HG03342 (cell line): Measurements from ENCODE around the gene TRAM2.

Experiments
- ATAC-seq: cut with Tn5 transposase; IDR thresholded peaks from one replicate; pipeline ENCODE4 v1.9.1; 2021; ENCODE audit warnings: mild to moderate bottlenecking, moderate library complexity; ENCODE audit not compliant: unreplicated experiment

The TRAM2 gene

DNA sequence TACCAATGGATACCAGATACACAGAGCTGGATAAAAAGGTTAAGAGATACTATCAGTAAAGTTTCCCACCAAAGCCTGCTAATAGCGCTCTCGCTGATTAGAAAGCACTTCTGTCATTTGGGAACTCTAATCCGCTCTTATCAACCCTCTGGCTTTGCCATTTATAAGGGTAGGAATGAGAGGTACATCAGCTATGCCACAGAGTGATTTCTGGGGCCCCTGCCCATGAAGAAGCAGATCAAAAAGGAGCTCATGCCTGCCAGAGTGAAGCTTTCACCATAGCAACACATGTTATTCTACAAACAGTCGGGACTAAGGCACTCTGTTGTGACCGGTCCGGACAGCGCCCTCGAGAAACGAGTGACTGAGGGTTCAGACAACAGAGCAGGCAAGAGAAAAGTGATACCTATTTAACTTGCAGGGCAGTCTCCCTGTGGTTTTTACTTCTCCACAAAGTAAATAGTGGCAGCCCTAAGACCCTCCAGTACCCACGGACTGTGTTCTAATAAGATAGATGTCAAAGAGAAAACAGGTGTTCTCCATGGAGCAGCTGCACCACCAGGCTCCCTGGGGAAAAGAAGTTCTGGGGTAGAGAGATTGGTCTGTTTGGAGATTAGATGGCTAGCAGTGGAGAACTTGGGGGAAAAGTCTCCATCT is 5.6 kb downstream of the TRAM2 start:
- ATAC-seq = no peak

DNA sequence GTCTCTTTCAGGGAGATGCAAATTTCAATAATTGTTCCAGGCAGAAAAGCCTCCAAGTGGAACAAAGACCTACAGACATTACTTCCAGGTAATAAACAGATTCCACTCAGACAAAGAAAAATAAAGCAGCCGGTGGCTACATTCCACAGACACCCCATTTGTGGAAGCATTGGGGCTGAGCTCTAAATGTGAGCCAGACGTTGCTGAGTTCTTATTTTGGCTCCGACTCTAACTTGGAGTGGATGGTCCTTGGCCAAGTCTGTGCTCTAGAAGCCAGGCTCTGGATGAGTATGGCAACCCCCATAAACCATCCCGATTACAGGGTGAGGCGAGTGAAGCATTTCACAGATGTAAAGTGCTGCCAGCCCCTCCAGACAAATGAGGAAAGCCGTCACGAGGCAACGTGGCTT is 6.6 kb downstream of the TRAM2 start:
- no peak for ATAC-seq

DNA sequence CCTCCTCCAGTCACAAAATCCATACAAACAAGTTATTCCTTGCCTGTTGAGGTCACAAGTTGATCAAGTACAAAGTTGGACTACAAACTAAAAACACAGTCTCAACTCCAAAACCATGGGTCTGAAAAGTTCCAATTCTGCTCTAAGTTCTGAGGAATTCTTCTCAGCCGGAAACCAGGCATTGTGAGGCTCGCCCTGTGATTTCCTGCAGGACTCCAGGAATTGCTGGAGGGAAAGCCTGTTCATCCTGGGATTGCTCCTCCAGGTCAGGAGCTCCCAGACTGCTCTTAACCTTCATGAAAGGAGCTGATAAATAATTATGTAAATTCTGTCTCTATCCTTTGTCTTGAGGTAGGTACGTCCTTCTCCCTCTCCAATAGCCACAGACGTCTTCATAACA is 8.5 kb downstream of the TRAM2 start:
- no peak for ATAC-seq

DNA sequence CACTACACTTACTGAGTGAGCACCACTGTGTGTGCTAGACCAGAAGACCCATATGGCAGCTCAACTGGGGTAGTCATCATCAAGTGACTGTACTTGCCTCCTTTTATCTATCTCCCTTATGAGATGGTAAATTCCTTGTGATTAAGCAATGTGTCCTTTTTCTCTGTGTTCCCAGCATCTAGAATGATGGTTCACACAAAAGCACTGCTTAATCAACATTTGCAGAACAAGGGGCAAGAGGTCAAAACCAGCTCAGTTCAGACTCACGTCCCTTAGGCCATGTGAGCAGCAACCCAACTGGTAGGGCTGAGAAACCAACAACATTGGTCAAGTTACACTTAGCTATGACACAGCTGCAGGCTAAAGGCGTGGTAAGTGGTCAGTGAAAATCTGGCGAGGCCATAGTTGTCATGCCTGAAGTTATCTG is 10.0 kb downstream of the TRAM2 start:
- no peak for ATAC-seq

DNA sequence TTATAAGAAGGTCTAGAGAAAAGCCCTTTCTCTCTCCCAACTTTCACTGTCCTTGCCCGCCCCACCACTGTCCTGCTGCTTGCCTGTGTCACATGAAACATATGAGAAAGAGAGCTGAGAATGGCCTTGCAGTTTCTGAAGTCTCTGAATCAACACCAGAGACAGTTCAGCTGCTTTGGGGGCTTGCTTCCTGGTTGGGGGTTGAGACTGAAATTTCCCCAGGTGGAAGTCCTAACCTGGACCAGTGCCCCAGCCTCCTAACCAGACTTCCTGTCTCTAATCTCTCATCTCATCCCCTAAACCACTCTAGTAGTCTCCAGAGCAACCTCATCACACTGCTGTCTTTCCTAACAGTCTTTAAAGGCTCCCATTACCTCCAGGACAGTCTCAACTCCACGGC is 10.7 kb downstream of the TRAM2 start:
- no peak for ATAC-seq

DNA sequence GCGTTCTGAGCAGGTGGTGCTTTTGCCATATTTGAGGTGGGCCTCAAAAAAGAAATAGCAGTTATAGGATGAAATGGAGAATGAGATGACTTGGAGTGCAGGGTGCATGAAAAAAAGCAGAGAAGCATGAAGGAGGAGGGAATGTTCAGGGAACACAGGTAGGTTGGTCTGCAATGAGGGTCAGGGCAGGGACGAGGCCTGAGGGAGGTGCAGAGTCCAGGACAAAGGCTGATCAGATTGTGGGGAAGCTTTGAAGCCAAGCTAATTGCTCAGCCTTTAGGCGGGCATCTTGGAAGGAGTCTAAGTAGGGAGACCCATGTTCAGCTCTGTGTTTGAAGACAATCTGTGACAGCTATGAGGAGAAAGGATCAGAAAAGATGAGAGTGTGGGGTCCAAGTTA is 12.0 kb downstream of the TRAM2 start:
- no peak for ATAC-seq

DNA sequence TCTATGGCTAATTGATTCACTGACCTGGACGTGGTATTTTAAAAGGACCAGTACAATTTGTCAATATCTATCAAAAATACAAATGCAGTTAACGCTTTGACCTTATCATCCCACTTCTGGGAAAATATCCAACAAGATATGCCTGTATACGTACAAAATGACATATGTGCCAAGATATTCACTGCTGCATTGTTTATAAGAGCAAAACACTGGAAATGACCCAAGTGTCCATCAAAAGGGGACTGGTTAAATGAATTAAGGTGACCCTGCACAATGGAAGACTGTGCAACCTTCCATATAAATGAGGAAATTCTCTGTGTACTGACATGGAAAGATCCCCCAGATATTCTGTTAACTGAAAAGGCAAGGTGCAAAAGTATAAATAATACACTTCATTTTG is 13.9 kb downstream of the TRAM2 start:
- ATAC-seq = no peak

DNA sequence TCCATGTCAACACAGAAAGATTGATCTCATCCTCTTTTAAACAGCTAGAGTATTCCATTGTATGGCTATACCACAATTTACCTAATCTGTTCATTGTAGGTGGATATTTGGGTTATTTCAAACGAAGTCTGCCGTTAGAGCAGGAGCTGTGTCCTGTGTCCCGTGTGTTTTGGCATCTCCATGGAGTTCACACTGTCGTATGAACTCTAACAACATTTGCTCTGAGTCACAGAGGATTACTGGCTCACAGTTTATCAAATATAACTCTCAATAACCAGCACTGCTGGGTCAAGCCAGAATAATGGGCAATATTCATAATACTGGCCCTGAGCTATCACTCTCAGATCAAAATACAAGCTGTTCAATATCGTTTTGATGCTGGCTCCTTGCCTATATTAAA is 16.4 kb downstream of the TRAM2 start:
- ATAC-seq = no peak

DNA sequence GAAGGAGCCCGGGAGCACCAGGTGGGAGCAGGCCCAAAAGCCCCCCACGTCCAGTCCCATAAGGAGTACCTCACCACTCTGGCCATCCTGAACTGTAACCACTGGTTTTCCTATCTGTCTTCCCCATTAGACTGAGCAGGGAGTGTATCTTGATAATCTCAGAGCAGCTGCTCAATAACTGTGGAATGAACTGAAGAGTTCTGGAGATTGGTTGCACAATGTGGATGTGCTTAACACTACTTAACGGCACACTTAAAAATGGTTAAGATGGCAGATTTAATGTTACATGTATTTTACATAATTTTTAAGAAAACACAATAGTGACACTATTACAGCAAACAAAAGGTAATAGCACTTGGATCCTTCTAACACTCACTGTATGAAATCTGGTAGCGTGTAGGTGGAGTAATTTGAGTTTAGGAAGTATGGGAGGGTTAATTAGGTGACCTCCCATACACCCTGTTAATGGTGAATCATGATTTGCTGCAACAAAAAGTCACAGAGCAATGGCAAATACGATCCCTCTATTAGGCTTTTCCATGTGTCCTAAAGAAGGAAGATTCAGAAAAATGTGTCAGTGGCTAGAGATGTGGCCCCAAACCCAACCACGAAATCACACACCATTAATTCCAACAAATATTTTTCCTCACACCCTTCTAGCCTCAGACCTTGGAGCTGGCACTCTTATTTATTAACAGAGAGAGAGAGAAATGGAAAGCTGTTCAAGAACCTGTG is 18.4 kb downstream of the TRAM2 start:
- no peak for ATAC-seq

DNA sequence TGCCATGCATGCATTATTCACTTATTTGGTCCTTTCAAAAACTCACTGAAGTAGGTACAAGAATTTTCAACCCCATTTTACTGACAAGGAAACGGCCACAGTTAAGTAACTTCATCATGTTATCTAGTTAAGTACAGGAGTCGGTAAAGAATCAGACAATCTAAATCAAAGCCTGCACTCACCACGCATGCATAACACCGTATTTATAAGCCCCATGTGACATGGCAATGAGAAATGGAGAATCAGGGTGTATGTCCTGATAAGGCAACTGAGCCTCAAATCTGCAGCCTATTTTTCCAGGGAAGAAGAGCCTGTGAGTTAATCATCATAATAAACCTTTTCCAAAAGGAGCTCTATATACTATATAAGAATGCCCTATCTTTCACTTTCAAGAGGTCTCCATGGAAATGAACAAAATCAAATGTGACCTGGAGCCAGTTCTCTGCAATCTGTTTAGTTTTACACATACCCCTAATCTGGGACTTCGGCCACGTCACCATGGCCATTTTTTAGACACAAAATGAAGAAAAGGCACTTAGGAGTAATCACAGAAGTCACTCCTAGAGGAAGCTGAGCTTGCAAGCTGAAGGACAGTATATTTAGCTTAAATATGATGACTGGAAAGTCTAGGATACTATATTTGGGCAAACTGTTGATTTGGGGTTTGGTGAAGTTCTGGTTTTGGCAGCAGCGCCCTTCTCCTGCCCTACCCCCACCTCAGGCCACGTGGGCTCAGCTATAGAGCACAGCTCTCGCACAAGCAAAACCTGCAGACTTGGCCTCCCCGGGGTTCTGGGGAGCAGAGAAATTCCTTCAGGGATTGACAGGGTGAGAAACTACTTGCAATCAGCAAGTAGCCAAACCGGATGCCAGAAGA is 19.2 kb downstream of the TRAM2 start:
- no peak for ATAC-seq

DNA sequence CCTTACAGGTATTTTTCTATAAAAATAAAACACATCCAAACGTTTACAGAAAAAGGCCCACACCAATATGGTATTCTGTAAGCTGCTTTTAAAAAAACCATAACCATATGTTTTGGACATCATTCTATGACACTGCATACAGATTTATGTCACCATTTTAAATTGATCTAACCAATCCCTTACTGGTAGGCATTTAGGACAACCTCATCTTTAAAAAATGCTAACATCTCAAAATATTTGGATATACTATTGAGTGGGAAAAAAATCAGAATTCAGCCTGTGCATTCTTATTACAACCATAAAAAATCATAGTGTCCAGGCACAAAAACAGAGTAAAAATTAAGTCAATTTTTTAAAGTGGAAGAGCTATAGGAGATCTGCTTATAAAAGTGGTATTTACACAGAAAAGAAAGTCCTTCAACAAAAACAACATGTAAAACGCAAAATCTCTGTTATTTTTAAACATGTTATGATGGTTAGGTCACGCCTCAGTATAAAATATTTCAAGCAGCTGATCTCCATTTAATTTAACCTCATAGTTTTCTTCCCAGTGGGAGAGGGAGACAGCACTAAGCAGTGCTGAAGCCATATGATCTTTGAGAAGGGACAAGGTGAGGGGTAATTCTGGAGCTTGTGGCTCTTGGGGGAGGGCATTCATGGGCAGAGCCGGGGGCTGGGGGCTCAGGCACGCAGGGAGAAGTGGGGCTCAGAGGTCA is 21.2 kb downstream of the TRAM2 start:
- ATAC-seq = no peak

DNA sequence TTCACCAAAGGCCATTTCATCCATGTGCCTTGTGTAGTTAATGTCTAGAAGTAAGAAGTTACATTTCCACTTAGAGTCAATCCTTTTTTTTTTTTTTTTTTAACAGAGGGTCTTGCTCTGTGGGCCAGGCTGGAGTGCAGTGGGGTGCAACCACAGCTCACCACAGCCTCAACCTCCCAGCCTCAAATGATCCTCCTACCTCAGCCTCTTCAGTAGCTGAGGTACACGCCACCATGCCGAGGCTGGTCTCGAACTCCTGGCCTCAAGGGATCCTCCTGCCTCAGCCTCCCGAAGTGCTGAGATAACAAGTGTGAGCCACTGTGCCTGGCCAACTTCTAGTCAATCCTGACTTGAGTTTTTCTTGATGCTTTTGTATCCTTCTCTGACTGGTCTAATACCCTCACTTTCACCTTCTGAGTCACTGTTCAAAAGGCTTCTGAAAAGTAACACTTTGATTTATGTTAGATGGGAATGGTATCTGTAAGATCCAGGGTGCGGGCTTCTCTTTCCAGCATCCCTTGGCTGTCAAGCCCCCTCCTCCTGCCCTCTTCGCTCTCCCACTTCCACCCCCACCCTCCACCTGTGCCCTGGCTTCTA is 22.1 kb downstream of the TRAM2 start:
- no peak for ATAC-seq

DNA sequence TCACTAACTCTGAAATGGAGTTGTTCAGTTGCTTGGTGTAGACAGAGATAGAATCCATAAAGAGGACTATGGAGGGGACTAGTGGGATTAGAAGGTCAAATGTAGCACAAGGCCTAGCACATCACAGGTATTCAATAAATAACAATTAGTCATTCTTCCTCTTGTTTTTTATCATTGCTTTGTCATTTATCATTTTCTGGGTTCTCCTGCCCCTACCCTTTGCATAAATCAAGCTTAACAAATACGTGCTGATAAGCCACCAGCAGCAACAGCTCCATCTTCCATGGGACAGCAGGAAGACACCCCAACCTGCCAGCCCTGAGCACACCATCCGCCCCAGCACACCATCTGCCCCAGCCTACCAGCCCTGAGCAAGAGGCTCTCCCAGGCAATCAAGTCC is 23.1 kb downstream of the TRAM2 start:
- ATAC-seq = no peak

DNA sequence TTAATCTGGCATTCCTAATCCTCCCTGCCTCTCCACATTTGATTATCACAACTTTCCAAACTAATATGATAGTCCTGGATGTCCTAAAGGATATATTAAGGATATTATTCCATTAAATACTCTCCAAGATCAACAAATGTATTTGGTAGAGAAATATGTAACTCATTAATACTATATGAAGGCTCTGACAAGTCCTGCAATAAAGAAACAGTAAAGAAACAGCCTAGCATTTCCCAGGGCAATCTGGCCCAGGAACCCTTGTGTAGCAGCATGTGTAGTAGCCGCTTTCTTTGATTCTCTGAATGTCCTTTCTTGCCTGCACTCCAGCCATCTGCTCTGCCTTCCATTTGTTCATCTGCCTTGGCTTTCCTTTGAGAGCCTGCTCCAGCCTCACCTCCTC is 23.7 kb downstream of the TRAM2 start:
- ATAC-seq = no peak

DNA sequence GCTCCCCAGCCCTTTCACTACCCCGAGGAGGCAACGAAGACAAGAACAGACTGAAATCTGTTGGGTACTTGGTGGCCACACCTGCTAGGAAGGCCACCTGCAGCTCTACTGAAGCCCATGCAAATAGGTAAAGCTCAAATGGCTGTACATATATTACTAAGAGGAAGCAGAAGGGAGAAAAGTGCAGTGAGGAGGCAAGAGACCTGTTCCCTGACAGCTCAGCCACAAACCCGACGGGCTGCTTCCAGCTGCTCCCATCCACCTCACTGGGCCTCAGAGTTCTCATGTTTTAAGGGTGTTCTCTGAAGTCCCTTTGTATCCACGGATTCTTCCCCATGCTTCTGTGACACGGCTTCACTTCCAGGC is 24.6 kb downstream of the TRAM2 start:
- peak; percentile 95 for ATAC-seq

DNA sequence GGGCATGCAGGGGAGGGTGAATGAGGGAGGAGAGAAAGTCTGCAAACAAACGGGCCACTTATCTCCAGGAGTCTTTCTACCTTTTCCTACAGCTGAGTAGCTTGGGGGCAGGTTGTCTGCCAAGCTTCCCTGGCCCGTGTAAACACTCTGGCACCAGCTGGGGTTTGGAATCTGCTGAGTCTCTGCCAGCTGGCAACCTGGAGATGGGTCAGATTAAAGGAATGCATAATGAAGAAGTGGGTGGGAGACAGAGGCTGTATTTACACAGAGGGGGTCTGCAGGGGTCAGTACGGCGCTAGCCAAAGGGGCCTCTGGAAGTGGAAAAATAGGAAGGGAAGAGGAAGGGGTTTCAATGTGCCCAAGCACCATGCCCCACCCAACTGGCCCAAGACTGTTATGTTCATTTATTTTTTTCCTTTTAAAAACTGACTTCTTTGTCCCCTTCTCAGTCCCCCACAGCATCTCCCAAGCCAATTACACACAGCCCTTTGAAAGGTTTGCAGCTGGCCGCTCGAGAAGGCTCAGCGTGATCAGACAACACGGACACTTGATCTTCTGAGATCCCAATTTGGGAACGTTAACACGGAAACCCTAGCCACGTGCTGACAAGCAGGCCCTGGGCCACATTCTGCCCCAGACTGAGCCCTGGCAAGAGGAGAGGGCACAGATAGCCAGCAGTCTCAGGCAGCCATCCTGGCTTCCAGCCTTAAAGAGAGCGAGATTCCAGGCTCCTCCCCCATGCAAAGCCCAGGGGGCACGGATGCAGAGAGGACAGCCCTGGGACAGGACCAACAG is 25.2 kb downstream of the TRAM2 start:
- ATAC-seq = no peak

DNA sequence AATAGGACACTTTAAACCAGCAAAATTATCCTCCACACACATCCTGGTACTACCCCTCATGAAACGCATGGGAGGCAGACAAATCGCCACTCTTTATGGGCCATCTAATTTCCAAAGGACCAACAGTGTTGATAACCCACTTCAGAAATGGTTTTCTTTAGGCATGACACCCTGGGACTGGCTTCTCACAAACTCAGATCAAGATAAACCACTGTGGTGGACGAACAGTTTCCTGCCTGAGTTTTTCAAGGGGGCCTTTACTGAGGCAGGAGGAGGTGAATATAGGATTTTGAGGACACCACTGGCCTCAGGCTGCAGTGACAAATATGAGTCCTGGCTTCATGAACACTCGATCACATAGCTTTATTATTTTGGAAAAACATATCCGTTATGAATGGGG is 26.0 kb downstream of the TRAM2 start:
- ATAC-seq = no peak

DNA sequence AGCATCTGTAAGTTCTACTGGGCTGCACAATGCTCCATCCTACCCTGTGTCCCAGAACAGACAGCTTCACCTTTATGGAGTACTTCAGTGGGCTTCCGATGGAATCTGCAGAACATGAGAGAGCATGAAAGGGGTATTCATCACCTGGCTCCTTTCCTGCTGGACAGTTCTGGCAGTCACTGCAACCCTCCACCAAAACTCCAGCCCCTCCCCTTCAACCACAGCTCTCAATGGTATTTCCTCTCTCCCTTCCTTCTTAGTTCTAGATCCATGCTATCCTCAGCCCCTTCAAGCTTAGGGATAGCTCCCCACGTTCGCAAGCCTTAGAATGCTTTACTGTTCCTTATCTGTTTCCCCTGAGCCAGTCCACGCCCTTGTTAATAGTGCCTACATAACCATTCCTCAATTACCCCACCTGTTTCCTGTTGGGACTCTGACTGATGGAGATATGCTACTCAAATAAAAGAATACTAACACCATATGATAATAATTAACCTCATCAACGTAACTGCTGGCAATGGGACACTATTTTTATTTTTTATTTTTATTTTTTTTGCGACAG is 26.8 kb downstream of the TRAM2 start:
- no peak for ATAC-seq

DNA sequence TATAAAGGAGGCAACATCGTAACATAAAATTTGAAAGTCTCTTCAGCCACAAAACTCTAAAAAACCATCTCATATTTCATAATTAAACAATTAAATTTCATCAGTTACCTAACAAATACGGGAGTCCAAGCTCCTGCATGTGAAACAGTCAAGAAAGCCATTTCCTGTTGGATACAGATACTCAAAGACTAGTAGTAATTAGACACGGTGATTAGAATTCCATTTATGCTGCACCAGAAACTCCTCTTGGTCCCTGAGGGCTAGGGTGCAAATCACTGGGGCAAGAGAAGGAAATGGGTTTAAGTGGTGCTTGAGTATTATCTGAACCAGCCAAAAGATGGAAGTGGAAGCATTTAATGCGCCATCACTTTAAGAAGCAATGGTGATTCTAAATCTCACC is 27.4 kb downstream of the TRAM2 start:
- no peak for ATAC-seq

DNA sequence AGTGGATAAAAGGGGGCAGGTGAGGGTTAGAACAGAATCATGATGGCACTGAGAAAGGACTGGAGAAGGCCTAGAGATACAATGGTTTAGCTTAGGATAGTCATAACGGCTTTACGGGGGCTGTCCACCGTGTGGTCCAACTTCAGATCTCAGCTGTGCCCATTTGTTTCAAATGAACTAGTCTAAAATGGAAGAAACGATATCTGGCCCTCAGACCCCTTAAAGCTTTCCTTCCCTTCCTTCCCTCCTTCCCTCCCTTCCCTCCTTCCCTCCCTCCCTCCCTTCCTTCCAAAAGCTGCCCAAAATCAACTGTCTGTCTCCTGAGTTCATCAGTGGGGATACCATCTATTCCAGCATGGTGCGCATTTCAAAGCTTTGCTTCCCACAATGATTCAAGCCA is 27.9 kb downstream of the TRAM2 start:
- no peak for ATAC-seq
